GM19438 (cell line): ENCODE measurements around the gene GMPR.
A peak's percentile ranks its signal among the peaks of the same experiment; 100 is the strongest.

Experiments used
- ATAC-seq: cut with Tn5 transposase; IDR thresholded peaks from one replicate; pipeline ENCODE4 v1.9.1; 2021; ENCODE audit warnings: low read depth; ENCODE audit not compliant: unreplicated experiment

GMPR gene

GRCh38 chr6:16295060-16295459, 56.7 kb downstream of the GMPR start:
- ATAC-seq = no peak

- no peak for ATAC-seq
These were observed 57.1 kb downstream of the GMPR start for GRCh38 chr6:16295471-16295870.

- no peak for ATAC-seq
These were observed 57.8 kb downstream of the GMPR start for GRCh38 chr6:16296061-16296670.

GRCh38 chr6:16299861-16300260, 61.5 kb downstream of the GMPR start:
- no peak for ATAC-seq

GRCh38 chr6:16301511-16301910, 63.1 kb downstream of the GMPR start:
- peak; percentile 56 for ATAC-seq

GRCh38 chr6:16302721-16303552, 64.5 kb downstream of the GMPR start:
- ATAC-seq = no peak

- ATAC-seq = peak; percentile 68
These were observed 66.9 kb downstream of the GMPR start for GRCh38 chr6:16305246-16305725.

GRCh38 chr6:16305788-16306187, 67.4 kb downstream of the GMPR start:
- ATAC-seq = peak; percentile 33

GRCh38 chr6:16306334-16306733, 67.9 kb downstream of the GMPR start:
- ATAC-seq = peak; percentile 6

- ATAC-seq = no peak
These were observed 73.4 kb downstream of the GMPR start for GRCh38 chr6:16311763-16312162.

GRCh38 chr6:16313732-16314131, 75.3 kb downstream of the GMPR start:
- no peak for ATAC-seq

GRCh38 chr6:16314296-16314695, 75.9 kb downstream of the GMPR start:
- ATAC-seq = no peak

- no peak for ATAC-seq
These were observed 78.4 kb downstream of the GMPR start for GRCh38 chr6:16316741-16317251.

GRCh38 chr6:16318538-16318937, 80.2 kb downstream of the GMPR start:
- ATAC-seq = no peak

GRCh38 chr6:16318953-16319720, 80.8 kb downstream of the GMPR start:
- ATAC-seq = no peak

GRCh38 chr6:16319813-16320532, 81.6 kb downstream of the GMPR start:
- peak; percentile 47 for ATAC-seq

GRCh38 chr6:16320533-16321340, 82.3 kb downstream of the GMPR start:
- no peak for ATAC-seq

GRCh38 chr6:16321341-16321710, 82.9 kb downstream of the GMPR start:
- ATAC-seq = no peak

GRCh38 chr6:16321826-16322225, 83.4 kb downstream of the GMPR start:
- no peak for ATAC-seq
